Prostate gland (tissue), 2 donors: ENCODE data around the gene A2ML1. TPM values are rescaled to one million over a fixed set of nuclear protein-coding genes. Genes with fewer than 3 reads are reported as not detected.

Source experiments
- DNase-seq: peaks from one replicate; pipeline ENCODE4 v3.0.0-alpha.2; 2019; ENCODE audit warnings: low spot score
- H3K27ac ChIP-seq, 2 donors: fragments of 200-600 bp; sonication (generic); 2 replicates each; pipeline ENCODE4 v1.5.1; 2017 to 2019
- H3K27me3 ChIP-seq: fragments of 200-600 bp; sonication (generic); replicated peaks from 2 replicates; pipeline ENCODE4 v1.5.1; 2019; ENCODE audit not compliant: insufficient read depth
- H3K36me3 ChIP-seq, 2 donors: fragments of 200-600 bp; sonication (generic); 1 replicate in 1 of 2; 2 replicates in 1 of 2; pipeline versions ENCODE4 v1.5.1 to v1.8.1; 2017 to 2019
- H3K4me1 ChIP-seq: fragments of 200-600 bp; sonication (generic); replicated peaks from 2 replicates; pipeline ENCODE4 v1.5.1; 2019
- H3K4me3 ChIP-seq, 2 donors: fragments of 200-600 bp; sonication (generic); 2 replicates each; pipeline ENCODE4 v1.5.1; 2017 to 2019
- H3K9me3 ChIP-seq: fragments of 200-600 bp; sonication (generic); 2 replicates; pipeline ENCODE4 v1.5.1; 2017
- CTCF ChIP-seq, 4 experiments: fragments of 200-600 bp in 2 of 4; fragments of 450-650 bp in 2 of 4; sonication (generic) in 2 of 4; IDR thresholded peaks; 1 replicate in 3 of 4; 2 replicates in 1 of 4; pipeline ENCODE4 v1.5.1; 2016 to 2019; ENCODE audit warnings: antibody characterized with exemption in 4 of 4, mild to moderate bottlenecking in 2 of 4, moderate library complexity in 2 of 4
- POLR2A ChIP-seq: fragments of 450-650 bp; IDR thresholded peaks from one replicate; pipeline ENCODE4 v1.6.1; 2016; ENCODE audit warnings: antibody characterized with exemption, mild to moderate bottlenecking
- POLR2AphosphoS5 ChIP-seq: sonication (generic); formaldehyde crosslinking; IDR thresholded peaks from one replicate; pipeline ENCODE4 v1.6.1; 2017; ENCODE audit warnings: antibody characterized with exemption
- WGBS: methylation state at CpG from one replicate; pipeline ENCODE4 v1.1.5; 2018; 5-methylcytosine and 5-hydroxymethylcytosine counted together
- intact Hi-C: fragments of 100-400 bp; cut with DNase I; formaldehyde crosslinking; loops from one replicate; pipeline ENCODE4 v1.14.2; 2022
- total RNA-seq, 2 donors: library from RNA; depleted of rRNA; stranded (reverse); fragments of >200 nt; gene quantifications; one replicate each; pipeline ENCODE4 v1.1.0, GENCODE V29; 2016

A2ML1 gene
- total RNA-seq, 2 donors from 2014 or later: 1.6 to 43.7 TPM

DNA sequence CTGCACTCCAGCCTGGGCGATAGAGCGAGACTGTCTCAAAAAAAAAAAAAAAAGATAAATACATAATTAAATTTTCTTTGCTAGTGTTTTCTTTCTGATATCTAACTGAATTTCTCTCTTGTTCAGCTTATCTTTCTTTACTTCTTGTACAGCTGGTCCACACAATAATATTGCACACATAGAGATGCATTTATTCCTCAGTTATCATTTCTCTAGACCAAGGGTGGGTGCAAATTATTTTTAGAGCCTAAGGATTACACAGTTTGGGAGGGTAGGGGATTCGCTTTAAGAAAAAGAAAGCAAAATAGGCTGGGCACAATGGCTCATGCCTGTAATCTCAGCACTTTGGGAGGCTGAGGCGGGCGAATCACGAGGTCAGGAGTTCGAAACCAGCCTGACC, 17.9 kb downstream of the A2ML1 start:
- no peaks in the 10 kb centered on the region for H3K36me3 ChIP-seq
- no peak overlapping the region for H3K4me3 ChIP-seq
- H3K9me3 ChIP-seq: no peaks in the 10 kb centered on the region
- H3K27me3 ChIP-seq: no peaks in the 10 kb centered on the region
- no peaks in the 10 kb centered on the region for H3K4me1 ChIP-seq
- no peak for TF ChIP-seq CTCF (IDR thresholded peaks at IDR 0.05)
- no peak for TF ChIP-seq POLR2AphosphoS5
- TF ChIP-seq POLR2A: no peak
- no peak overlapping the region for H3K27ac ChIP-seq
- WGBS: 91% methylated on average over 7 of the region's 7 CpGs
- no peak for DNase-seq
- intact Hi-C loops: no loop called here

- Histone ChIP-seq H3K9me3 (no peaks in the 10 kb centered on the region), H3K36me3 (no peaks in the 10 kb centered on the region), H3K27ac (no peak overlapping the region), H3K4me1 (no peaks in the 10 kb centered on the region), H3K4me3 (no peak overlapping the region), H3K27me3 (no peaks in the 10 kb centered on the region)
- no peak for DNase-seq
- TF ChIP-seq POLR2AphosphoS5 (no peak), CTCF (IDR thresholded peaks at IDR 0.05) (no peak), POLR2A (no peak)
- 68% methylated on average over 7 of the region's 8 CpGs for WGBS
- intact Hi-C loops: no loop called here
Observed at GRCh38 chr12:8840938-8841633, 18.7 kb downstream of the A2ML1 start.

- no peak for TF ChIP-seq POLR2A
- TF ChIP-seq CTCF (IDR thresholded peaks at IDR 0.05): no peak
- no peak for TF ChIP-seq POLR2AphosphoS5
- DNase-seq: no peak
- Histone ChIP-seq H3K4me3 (no peak overlapping the region), H3K27ac (no peak overlapping the region), H3K27me3 (no peaks in the 10 kb centered on the region), H3K36me3 (no peaks in the 10 kb centered on the region), H3K9me3 (no peaks in the 10 kb centered on the region), H3K4me1 (no peaks in the 10 kb centered on the region)
- intact Hi-C loops: no loop called here
- WGBS: 88% methylated on average over 4 of the region's 4 CpGs
Observed at GRCh38 chr12:8841778-8842177, 19.4 kb downstream of the A2ML1 start.

GRCh38 chr12:8844665-8845064, 22.2 kb downstream of the A2ML1 start:
- TF ChIP-seq CTCF (IDR thresholded peaks at IDR 0.05) (no peak), POLR2A (no peak), POLR2AphosphoS5 (no peak)
- WGBS: 12% methylated on average over 11 of the region's 11 CpGs
- H3K27ac ChIP-seq: no peak overlapping the region
- DNase-seq: no peak
- no peaks in the 10 kb centered on the region for H3K9me3 ChIP-seq
- H3K36me3 ChIP-seq: no peaks in the 10 kb centered on the region
- H3K4me3 ChIP-seq: no peak overlapping the region
- no peaks in the 10 kb centered on the region for H3K27me3 ChIP-seq
- H3K4me1 ChIP-seq: no peaks in the 10 kb centered on the region
- intact Hi-C loops: no loop called here

GRCh38 chr12:8846305-8846704, 23.9 kb downstream of the A2ML1 start:
- Histone ChIP-seq H3K9me3 (no peaks in the 10 kb centered on the region), H3K36me3 (no peaks in the 10 kb centered on the region), H3K27ac (no peak overlapping the region), H3K27me3 (no peaks in the 10 kb centered on the region), H3K4me1 (no peaks in the 10 kb centered on the region), H3K4me3 (no peak overlapping the region)
- 74% methylated on average over 3 of the region's 3 CpGs for WGBS
- no peak for DNase-seq
- intact Hi-C loops: no loop called here
- TF ChIP-seq POLR2AphosphoS5: no peak
- no peak for TF ChIP-seq CTCF (IDR thresholded peaks at IDR 0.05)
